HG03565 (cell line): Measurements from ENCODE around the gene TEX35.
"Not testable (repeated sequence)": the region's sequence is repeated elsewhere in the genome, so short reads cannot be mapped to it uniquely, and the experiment has no call there.

Experiments
- ATAC-seq: cut with Tn5 transposase; IDR thresholded peaks from one replicate; pipeline ENCODE4 v1.9.1; 2021; ENCODE audit warnings: mild to moderate bottlenecking, moderate library complexity; ENCODE audit not compliant: unreplicated experiment

The TEX35 gene

GRCh38 chr1:178539291-178539690 lies 26.4 kb downstream of the TEX35 start:
- no peak for ATAC-seq

GRCh38 chr1:178540204-178540603 lies 27.3 kb downstream of the TEX35 start:
- no peak for ATAC-seq

- no peak for ATAC-seq
Observed at GRCh38 chr1:178540646-178541045, 27.7 kb downstream of the TEX35 start.

DNA sequence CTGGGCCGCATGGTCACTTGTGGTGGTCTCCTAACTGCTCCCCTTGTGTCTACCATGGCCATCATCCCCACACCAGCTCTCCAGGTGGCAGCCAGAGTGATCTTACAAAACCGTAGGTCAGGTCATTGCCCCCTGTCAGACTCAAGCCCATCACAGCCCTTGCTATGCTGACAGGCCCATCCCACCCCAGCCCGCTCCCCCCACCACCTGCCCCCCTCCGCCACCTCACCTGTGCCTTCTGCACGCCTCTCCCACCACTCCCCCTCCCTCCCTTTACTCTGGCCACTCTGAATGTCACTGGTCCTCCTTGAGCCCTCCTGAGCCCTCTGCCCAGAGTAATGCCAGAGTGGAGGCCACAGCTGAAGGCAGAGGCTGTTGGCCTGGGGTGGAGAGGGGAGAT lies 28.5 kb downstream of the TEX35 start:
- ATAC-seq: no peak

GRCh38 chr1:178541829-178542553 lies 29.1 kb downstream of the TEX35 start:
- peak; percentile 31 for ATAC-seq

GRCh38 chr1:178542554-178543289 lies 29.8 kb downstream of the TEX35 start:
- peak; percentile 62 for ATAC-seq

DNA sequence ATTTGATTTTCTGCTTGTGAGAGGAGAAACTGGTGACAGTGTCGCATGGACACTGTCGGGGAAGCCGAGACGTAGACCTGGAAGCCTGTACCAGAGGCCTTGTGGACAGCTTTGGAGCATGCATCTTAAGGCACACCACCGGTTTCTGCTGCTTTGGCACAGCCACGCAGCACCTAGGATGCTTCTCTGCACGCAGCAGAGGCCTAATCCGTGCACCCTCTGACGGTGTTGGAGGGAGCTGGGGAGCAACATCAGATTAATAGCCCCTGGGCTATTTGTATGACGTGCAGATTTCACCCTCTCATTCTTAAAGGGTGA lies 30.3 kb downstream of the TEX35 start:
- ATAC-seq: peak; percentile 29

DNA sequence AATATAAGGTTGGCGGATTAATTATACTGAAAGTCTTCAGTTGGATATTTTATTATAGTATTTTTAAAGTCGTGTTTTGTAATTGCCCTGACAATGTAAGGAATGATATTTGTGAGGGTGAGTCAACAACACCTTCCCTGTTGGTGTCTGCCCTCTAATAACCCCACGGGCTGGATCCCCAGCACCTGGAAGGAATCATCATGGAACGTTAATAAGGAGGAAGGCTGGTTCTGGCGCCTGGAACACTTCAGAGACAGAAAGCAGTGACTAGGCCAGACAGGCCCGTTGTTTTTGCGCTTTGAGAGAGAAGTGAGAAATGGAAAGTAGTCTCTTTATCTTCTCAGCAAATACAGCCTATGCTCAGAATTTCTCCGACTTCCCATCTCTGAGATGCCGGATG lies 31.6 kb downstream of the TEX35 start:
- ATAC-seq: no peak

DNA sequence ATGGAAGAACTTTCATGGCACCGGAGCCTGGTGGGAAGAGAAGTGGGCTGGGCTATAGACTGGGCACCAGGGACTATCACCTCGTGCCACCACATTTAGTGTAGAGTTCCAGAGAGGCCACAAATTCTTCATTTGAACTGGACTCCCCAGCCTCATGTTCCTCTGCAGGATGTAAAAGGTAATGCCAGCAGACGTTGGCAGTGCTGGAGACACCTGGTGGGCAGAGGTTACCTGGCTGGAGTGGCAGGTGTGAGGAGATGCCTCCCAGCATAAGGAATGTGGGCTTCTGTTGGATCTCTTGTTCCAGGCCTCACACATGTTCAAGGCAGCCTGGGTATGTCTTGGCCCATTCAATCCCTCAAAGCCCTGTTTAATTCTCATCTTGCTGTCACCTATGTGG lies 35.2 kb downstream of the TEX35 start:
- no peak for ATAC-seq

DNA sequence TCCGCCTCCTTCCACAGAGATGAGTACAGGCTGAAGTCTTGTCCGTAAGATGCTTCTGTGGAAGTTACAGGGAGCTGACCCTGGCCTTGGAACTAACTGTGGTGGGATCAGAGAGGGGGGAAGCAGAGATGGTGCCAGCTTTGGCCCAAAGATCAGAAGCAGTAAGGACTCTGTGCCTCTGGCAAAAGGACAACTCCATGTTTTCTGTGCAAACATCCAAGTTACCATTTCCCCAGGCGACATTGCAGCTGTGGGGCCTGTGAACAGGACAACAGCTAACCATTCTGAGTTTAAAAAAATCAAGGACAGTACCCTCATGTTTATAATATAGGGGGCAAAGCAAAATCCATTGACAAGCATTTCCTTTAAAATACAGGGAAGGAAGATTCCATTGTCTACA lies 38.4 kb downstream of the TEX35 start:
- no peak for ATAC-seq

DNA sequence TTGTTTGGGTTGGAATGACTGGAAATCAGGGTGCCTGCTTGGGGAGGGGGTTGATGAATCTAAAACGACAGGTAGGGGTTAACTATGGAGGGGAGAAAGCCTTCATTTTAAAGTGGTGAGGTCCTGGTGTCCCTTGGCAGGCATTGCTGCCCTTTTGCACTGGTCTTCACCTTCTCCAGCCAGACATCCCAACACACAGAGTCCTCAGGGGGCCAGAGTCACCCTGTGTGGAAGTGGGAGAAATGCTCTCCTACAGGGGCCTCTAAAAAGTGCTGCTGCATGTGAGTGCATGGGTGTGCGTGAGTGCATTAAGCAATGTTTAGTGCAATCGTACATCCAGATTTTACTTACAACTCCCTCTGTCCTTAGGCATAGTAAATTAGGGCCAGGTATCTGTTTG lies 39.0 kb downstream of the TEX35 start:
- ATAC-seq: no peak

GRCh38 chr1:178552856-178553255 lies 39.9 kb downstream of the TEX35 start:
- ATAC-seq: no peak

GRCh38 chr1:178554351-178554750 lies 41.4 kb downstream of the TEX35 start:
- not testable (repeated sequence) for ATAC-seq

DNA sequence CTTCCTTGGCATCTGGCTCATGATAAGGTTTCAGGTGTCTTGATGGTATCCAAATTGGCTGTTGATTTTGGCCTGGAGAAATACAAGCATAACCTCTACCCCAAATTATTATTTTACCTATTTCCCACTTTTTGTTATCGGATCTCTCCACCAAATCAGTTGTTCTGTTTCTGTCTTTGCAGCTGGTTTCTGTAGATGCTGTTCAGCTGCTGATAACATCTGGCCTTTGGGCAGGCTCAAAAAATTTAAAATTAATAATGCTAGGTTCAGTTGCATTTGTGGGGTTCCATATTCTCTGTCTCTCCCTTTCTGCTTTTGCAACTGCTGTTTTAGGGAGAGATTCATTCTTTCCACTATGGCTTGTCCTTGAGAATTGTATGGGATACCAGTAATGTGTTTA lies 42.7 kb downstream of the TEX35 start:
- ATAC-seq: not testable (repeated sequence)

DNA sequence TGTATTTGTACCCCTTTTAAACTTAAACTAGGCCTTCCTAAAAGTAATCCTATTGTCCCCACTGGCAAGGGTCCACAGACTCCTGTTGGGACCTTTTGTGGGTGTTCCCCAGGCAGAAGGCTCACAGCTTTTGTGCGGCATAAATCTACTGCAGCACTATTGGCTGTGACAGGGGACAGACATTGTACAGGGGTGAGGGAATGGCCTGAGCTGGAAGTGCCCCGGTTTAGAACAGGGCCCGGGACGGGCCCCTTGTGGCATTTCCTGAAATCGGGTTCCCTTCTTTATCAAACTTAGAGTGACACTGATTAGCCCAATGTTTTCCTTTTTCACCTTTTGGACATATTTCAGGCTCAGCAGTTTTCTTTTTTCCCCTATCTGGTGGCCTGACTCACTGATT lies 45.9 kb downstream of the TEX35 start:
- ATAC-seq: not testable (repeated sequence)

DNA sequence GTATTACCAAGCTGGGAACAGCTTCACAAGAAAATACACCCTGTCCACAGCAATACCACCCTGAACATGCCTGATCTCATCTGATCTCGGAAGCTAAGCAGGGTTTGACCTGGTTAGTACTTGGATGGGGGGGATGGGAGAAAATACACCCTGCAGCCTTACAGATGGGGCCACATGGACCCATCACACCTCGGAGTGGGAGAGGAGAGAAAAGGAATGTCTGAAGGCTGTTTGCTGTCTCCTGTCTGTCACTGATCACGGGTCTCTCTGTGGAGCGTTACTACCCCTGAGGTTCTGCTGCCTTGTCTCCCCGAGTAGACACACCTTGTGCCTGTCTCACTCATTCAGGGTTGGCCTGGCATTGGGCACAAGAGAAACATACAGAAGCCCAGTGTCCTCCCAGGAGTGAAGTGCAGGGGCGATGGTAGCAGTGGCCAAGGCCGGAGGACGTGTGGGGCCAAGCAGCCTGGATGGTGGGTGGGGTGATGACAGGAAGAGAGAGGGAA lies 48.0 kb downstream of the TEX35 start:
- no peak for ATAC-seq

GRCh38 chr1:178563099-178563820 lies 50.4 kb downstream of the TEX35 start:
- no peak for ATAC-seq

GRCh38 chr1:178564086-178564782 lies 51.3 kb downstream of the TEX35 start:
- no peak for ATAC-seq

GRCh38 chr1:178564783-178565180 lies 51.9 kb downstream of the TEX35 start:
- ATAC-seq: no peak

GRCh38 chr1:178565586-178565985 lies 52.7 kb downstream of the TEX35 start:
- no peak for ATAC-seq

DNA sequence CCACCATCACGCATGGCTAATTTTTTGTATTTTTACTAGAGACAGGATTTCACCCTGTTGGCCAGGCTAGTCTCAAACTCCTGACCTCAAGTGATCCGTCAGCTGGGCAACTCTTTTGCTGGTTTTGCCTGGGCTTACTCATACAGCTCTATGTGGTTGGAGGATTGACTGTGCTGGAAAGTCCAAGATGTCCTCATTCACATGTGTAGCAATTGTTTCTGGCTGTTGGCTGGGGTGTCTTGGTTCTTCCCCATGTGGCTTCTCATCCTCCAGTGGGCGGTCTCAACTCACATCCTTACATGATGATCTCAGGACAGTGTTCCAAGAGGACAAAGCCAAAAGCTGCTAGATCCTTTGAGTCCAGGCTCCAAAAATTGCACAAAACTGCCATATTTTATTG lies 53.3 kb downstream of the TEX35 start:
- ATAC-seq: peak; percentile 81
